Stimulated activated naive CD8-positive, alpha-beta T cell treated with anti-CD3 and anti-CD28 coated beads, Interleukin-15, Interleukin-2, amounts not matched to agents 100 ng/mL and 50 ng/mL, for 24 hours (primary cell): ENCODE data around the gene GABARAPL2.
A peak's percentile ranks its signal among the peaks of the same experiment; 100 is the strongest.
"Not testable (repeated sequence)": the region's sequence is repeated elsewhere in the genome, so short reads cannot be mapped to it uniquely, and the experiment has no call there.

ENCODE experiments used
- H3K27ac Mint-ChIP-seq: one replicate; pipeline ENCODE4 v1.8.0; 2021; ENCODE audit warnings: mild to moderate bottlenecking, mixed read lengths
- H3K27me3 Mint-ChIP-seq: one replicate; pipeline ENCODE4 v1.8.0; 2021; ENCODE audit warnings: mixed read lengths
- H3K36me3 Mint-ChIP-seq: one replicate; pipeline ENCODE4 v1.8.0; 2021; ENCODE audit warnings: low read depth, mixed read lengths
- H3K4me1 Mint-ChIP-seq: one replicate; pipeline ENCODE4 v1.8.0; 2021; ENCODE audit warnings: low read depth, mixed read lengths
- H3K4me3 Mint-ChIP-seq: one replicate; pipeline ENCODE4 v1.8.0; 2021; ENCODE audit warnings: mild to moderate bottlenecking, mixed read lengths
- H3K9me3 Mint-ChIP-seq: one replicate; pipeline ENCODE4 v1.8.0; 2021; ENCODE audit warnings: mixed read lengths

Gene GABARAPL2

GRCh38 chr16:75566040-75566757 is at the start of gene GABARAPL2:
Gene GABARAPL2 (plus strand): TSS chr16:75566379. CDS start chr16:75566487, 108 bp downstream.
- H3K9me3 Mint-ChIP-seq, result no peaks in the 10 kb centered on the region
- peaks cover 6% of the 10 kb centered on the region for H3K36me3 Mint-ChIP-seq
- H3K4me3 Mint-ChIP-seq, result peak within 1 kb of the TSS; percentile 99
- H3K27me3 Mint-ChIP-seq, result peaks cover 11% of the 10 kb centered on the region
- peak within 1 kb of the TSS; percentile 98 for H3K27ac Mint-ChIP-seq
- H3K4me1 Mint-ChIP-seq, result peaks cover 48% of the 10 kb centered on the region

GRCh38 chr16:75519175-75519574 is 47.0 kb upstream of the GABARAPL2 start:
- Mint-ChIP-seq H3K4me3 (no peak overlapping the region), H3K4me1 (peaks cover 11% of the 10 kb centered on the region), H3K9me3 (no peaks in the 10 kb centered on the region), H3K27me3 (no peaks in the 10 kb centered on the region), H3K36me3 (no peaks in the 10 kb centered on the region), H3K27ac (no peak overlapping the region)

GRCh38 chr16:75526032-75526790 is 40.0 kb upstream of the GABARAPL2 start:
- H3K27me3 Mint-ChIP-seq, result no peaks in the 10 kb centered on the region
- no peaks in the 10 kb centered on the region for H3K9me3 Mint-ChIP-seq
- no peaks in the 10 kb centered on the region for H3K36me3 Mint-ChIP-seq
- no peak overlapping the region for H3K27ac Mint-ChIP-seq
- H3K4me1 Mint-ChIP-seq, result no peaks in the 10 kb centered on the region
- no peak overlapping the region for H3K4me3 Mint-ChIP-seq

GRCh38 chr16:75527825-75528299 is 38.3 kb upstream of the GABARAPL2 start:
- no peak overlapping the region for H3K4me3 Mint-ChIP-seq
- H3K36me3 Mint-ChIP-seq, result no peaks in the 10 kb centered on the region
- no peak overlapping the region for H3K27ac Mint-ChIP-seq
- no peaks in the 10 kb centered on the region for H3K9me3 Mint-ChIP-seq
- no peaks in the 10 kb centered on the region for H3K27me3 Mint-ChIP-seq
- no peaks in the 10 kb centered on the region for H3K4me1 Mint-ChIP-seq

GRCh38 chr16:75529056-75529905 is 36.9 kb upstream of the GABARAPL2 start:
- Mint-ChIP-seq H3K4me3 (no peak overlapping the region), H3K27me3 (no peaks in the 10 kb centered on the region), H3K27ac (no peak overlapping the region), H3K36me3 (no peaks in the 10 kb centered on the region), H3K9me3 (no peaks in the 10 kb centered on the region), H3K4me1 (no peaks in the 10 kb centered on the region)

- Mint-ChIP-seq H3K4me3 (no peak overlapping the region), H3K27me3 (no peaks in the 10 kb centered on the region), H3K4me1 (no peaks in the 10 kb centered on the region), H3K9me3 (no peaks in the 10 kb centered on the region), H3K27ac (no peak overlapping the region), H3K36me3 (no peaks in the 10 kb centered on the region)
Measured at GRCh38 chr16:75529959-75530358, 36.2 kb upstream of the GABARAPL2 start.

- no peak overlapping the region for H3K27ac Mint-ChIP-seq
- H3K4me1 Mint-ChIP-seq, result no peaks in the 10 kb centered on the region
- H3K27me3 Mint-ChIP-seq, result no peaks in the 10 kb centered on the region
- no peaks in the 10 kb centered on the region for H3K36me3 Mint-ChIP-seq
- no peak overlapping the region for H3K4me3 Mint-ChIP-seq
- no peaks in the 10 kb centered on the region for H3K9me3 Mint-ChIP-seq
Measured at GRCh38 chr16:75532142-75532765, 33.9 kb upstream of the GABARAPL2 start.

GRCh38 chr16:75532791-75533190 is 33.4 kb upstream of the GABARAPL2 start:
- H3K36me3 Mint-ChIP-seq, result no peaks in the 10 kb centered on the region
- H3K4me1 Mint-ChIP-seq, result no peaks in the 10 kb centered on the region
- H3K27me3 Mint-ChIP-seq, result no peaks in the 10 kb centered on the region
- H3K27ac Mint-ChIP-seq, result no peak overlapping the region
- no peak overlapping the region for H3K4me3 Mint-ChIP-seq
- H3K9me3 Mint-ChIP-seq, result no peaks in the 10 kb centered on the region

GRCh38 chr16:75534560-75535205 is 31.5 kb upstream of the GABARAPL2 start:
- H3K27ac Mint-ChIP-seq, result no peak overlapping the region
- no peaks in the 10 kb centered on the region for H3K36me3 Mint-ChIP-seq
- no peaks in the 10 kb centered on the region for H3K4me1 Mint-ChIP-seq
- H3K4me3 Mint-ChIP-seq, result no peak overlapping the region
- no peaks in the 10 kb centered on the region for H3K27me3 Mint-ChIP-seq
- H3K9me3 Mint-ChIP-seq, result no peaks in the 10 kb centered on the region

GRCh38 chr16:75535211-75535843 is 30.9 kb upstream of the GABARAPL2 start:
- no peaks in the 10 kb centered on the region for H3K36me3 Mint-ChIP-seq
- H3K4me3 Mint-ChIP-seq, result no peak overlapping the region
- no peaks in the 10 kb centered on the region for H3K9me3 Mint-ChIP-seq
- H3K27me3 Mint-ChIP-seq, result no peaks in the 10 kb centered on the region
- no peak overlapping the region for H3K27ac Mint-ChIP-seq
- H3K4me1 Mint-ChIP-seq, result no peaks in the 10 kb centered on the region

GRCh38 chr16:75535901-75536300 is 30.3 kb upstream of the GABARAPL2 start, which contains the start of gene CHST5:
Gene CHST5 (minus strand): TSS chr16:75536108. CDS start chr16:75530384, 5,724 bp downstream.
- Mint-ChIP-seq H3K9me3 (no peaks in the 10 kb centered on the region), H3K27ac (no peak within 1 kb of the TSS), H3K4me3 (no peak within 1 kb of the TSS), H3K36me3 (no peaks in the 10 kb centered on the region), H3K4me1 (no peaks in the 10 kb centered on the region), H3K27me3 (no peaks in the 10 kb centered on the region)

GRCh38 chr16:75537776-75538175 is 28.4 kb upstream of the GABARAPL2 start:
- Mint-ChIP-seq H3K27ac (no peak overlapping the region), H3K4me3 (no peak overlapping the region), H3K4me1 (no peaks in the 10 kb centered on the region), H3K9me3 (no peaks in the 10 kb centered on the region), H3K36me3 (no peaks in the 10 kb centered on the region), H3K27me3 (no peaks in the 10 kb centered on the region)

GRCh38 chr16:75538882-75539565 is 27.2 kb upstream of the GABARAPL2 start:
- H3K27me3 Mint-ChIP-seq, H3K4me1 Mint-ChIP-seq, H3K4me3 Mint-ChIP-seq, H3K27ac Mint-ChIP-seq, H3K36me3 Mint-ChIP-seq, H3K9me3 Mint-ChIP-seq: not testable (repeated sequence)
